Transverse colon (tissue), 4 donors: Measurements from ENCODE around the gene ZNF17.

Source experiments
- CTCF ChIP-seq, 5 experiments: fragments of 200-600 bp in 3 of 5; fragments of 450-650 bp in 2 of 5; sonication (generic) in 3 of 5; IDR thresholded peaks; 1 replicate in 2 of 5; 2 replicates in 3 of 5; pipeline ENCODE4 v1.5.1; 2016 to 2017; ENCODE audit warnings: antibody characterized with exemption in 5 of 5, inconsistent platforms in 3 of 5, mild to moderate bottlenecking in 2 of 5, moderate library complexity in 1 of 5
- EP300 ChIP-seq: sonication (generic); formaldehyde crosslinking; IDR thresholded peaks from one replicate; pipeline ENCODE4 v1.6.1; 2017; ENCODE audit warnings: antibody characterized with exemption, low read depth
- POLR2A ChIP-seq: fragments of 450-650 bp; IDR thresholded peaks from one replicate; pipeline ENCODE4 v1.6.1; 2016; ENCODE audit warnings: antibody characterized with exemption, mild to moderate bottlenecking, moderate library complexity
- POLR2AphosphoS5 ChIP-seq, 3 donors: sonication (generic); formaldehyde crosslinking; IDR thresholded peaks; one replicate each; pipeline ENCODE4 v1.6.1; 2016; ENCODE audit warnings: antibody characterized with exemption in 3 of 3

- peak; percentile 67 for TF ChIP-seq POLR2A
- peak; percentile 26 for TF ChIP-seq EP300
- TF ChIP-seq CTCF (IDR thresholded peaks at IDR 0.05): no peak
- peak; percentile 58 to 86 (median 76) for TF ChIP-seq POLR2AphosphoS5 (IDR thresholded peaks at IDR 0.05)
Observed at GRCh38 chr19:57362997-57363687, 47.8 kb upstream of the ZNF17 start, which contains the start of the genes TRAPPC2B and ZNF547.
